ENCODE data around the gene SDK2. TPM values are rescaled to one million over a fixed set of nuclear protein-coding genes. Genes with fewer than 3 reads are reported as not detected.

Gene SDK2
- total and polyA plus RNA-seq, 9 of the 15 experiments (the other 6 are each of a cell fraction or from before 2014, with no cell fraction given) = 0.04 TPM; not detected in 8

DNA sequence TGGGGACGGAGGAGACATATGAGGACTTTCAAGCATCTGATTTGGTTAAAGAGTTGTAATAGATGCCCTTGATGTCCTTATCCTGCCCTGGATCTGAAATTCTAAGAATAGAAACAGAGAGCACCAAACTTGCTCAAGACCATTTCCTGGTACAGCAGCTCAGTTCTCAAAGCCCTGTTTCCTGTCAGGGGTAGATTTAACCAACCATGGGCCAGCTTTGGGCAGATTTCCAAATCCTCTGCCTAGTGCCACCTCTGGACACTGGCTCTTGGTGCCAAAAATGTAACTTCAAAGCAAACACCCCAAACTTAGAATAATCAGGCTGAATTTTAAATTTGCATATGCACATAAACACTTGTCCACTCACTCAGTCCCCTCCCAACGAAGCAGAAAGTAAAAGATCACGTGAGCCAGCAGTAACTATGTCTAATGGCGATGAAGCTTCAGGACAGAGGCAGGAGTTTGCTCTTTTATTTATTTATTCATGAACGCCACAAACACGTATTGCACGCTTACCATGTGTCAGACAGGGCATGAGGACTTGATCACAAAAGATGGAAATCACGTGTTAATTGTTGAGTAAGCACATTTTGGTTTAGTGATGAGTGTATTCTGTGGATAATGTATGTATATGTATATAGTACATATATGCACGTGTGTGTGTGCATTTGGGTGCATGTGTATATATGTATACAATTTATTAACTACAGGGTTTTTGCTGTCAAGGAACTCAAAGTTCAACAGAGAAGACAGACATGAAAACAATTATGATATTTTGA is 23.1 kb upstream of the SDK2 start:
- H3K27me3 ChIP-seq (ENCODE audit: control insufficient read depth in 2 of 2, insufficient read depth in 2 of 2, low read length in 2 of 2) = no peaks in the 10 kb centered on the region

More for the DNA sequence above, 23.1 kb upstream of the SDK2 start:
- in situ Hi-C loops (cut with MboI) = no loop called here
- ATAC-seq (no peak), DNase-seq (ENCODE audit: extremely low read depth in 1 of 4, low spot score in 3 of 4) (no peak), FAIRE-seq (no peak)
- Histone ChIP-seq H3K9ac (ENCODE audit: insufficient read depth in 1 of 2, low read depth in 2 of 2, low read length in 2 of 2) (no peak overlapping the region), H2AFZ (ENCODE audit: low read depth, low read length) (no peak overlapping the region), H3K36me3 (ENCODE audit: control insufficient read depth, insufficient read depth, low read length) (no peaks in the 10 kb centered on the region), H3K79me2 (ENCODE audit: control insufficient read depth, insufficient read depth, low read length) (no peaks in the 10 kb centered on the region), H3K4me3 (no peak overlapping the region), H3K9me3 (replicated peaks; ENCODE audit: control insufficient read depth, insufficient read depth, low read depth, low read length) (no peaks in the 10 kb centered on the region), H3K9me1 (ENCODE audit: control insufficient read depth, insufficient read depth, low read length) (no peaks in the 10 kb centered on the region), H3K4me2 (ENCODE audit: insufficient read depth, low read length) (no peak overlapping the region), H4K20me1 (replicated peaks; ENCODE audit: control insufficient read depth, insufficient read depth, low read length) (no peaks in the 10 kb centered on the region), H3K4me1 (replicated peaks in 1 of 2; ENCODE audit: control insufficient read depth in 2 of 2, insufficient read depth in 2 of 2, low read length in 2 of 2) (no peaks in the 10 kb centered on the region), H3K27ac (ENCODE audit: extremely low read depth, low read depth, low read length) (no peak overlapping the region)
- ChIA-PET POLR2A (no interaction called here), CTCF (ENCODE audit: low intra/inter-chr PET ratio) (no interaction called here)
- intact Hi-C loops (cut with micrococcal nuclease) = no loop called here
- 1% methylated on average over 9 of the region's 9 CpGs for WGBS (ENCODE audit: insufficient coverage, low coverage, missing lambda C conversion rate)
- TF ChIP-seq CBX8 (IDR thresholded peaks at IDR 0.05; ENCODE audit: borderline replicate concordance, extremely low read depth, low read depth, low read length, poor library complexity, severe bottlenecking) (no peak), ZNF316 (IDR thresholded peaks at IDR 0.05) (peak; percentile 70), GABPB1 (CRISPR knock-in tag; IDR thresholded peaks at IDR 0.05) (no peak), C11orf30 (IDR thresholded peaks at IDR 0.05; ENCODE audit: low read depth) (peak; percentile 56), MAFG (tag; conservative IDR thresholded peaks at IDR 0.05) (peak; percentile 48; the same call in 1 of the 2 replicates), NR4A1 (CRISPR knock-in tag; IDR thresholded peaks at IDR 0.05) (no peak), NR4A1 (tag; IDR thresholded peaks at IDR 0.05) (no peak), MAFK (IDR thresholded peaks at IDR 0.05; ENCODE audit: low read length) (peak; percentile 55), MAFF (IDR thresholded peaks at IDR 0.05; ENCODE audit: low read length) (peak; percentile 61; the same call in 1 of the 2 replicates), GABPA (tag; conservative IDR thresholded peaks at IDR 0.05; ENCODE audit: low read depth) (no peak)
- TF ChIP-seq, protein P1, sequence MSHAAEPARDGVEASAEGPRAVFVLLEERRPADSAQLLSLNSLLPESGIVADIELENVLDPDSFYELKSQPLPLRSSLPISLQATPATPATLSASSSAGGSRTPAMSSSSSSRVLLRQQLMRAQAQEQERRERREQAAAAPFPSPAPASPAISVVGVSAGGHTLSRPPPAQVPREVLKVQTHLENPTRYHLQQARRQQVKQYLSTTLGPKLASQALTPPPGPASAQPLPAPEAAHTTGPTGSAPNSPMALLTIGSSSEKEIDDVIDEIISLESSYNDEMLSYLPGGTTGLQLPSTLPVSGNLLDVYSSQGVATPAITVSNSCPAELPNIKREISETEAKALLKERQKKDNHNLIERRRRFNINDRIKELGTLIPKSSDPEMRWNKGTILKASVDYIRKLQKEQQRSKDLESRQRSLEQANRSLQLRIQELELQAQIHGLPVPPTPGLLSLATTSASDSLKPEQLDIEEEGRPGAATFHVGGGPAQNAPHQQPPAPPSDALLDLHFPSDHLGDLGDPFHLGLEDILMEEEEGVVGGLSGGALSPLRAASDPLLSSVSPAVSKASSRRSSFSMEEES (CRISPR knock-in tag; IDR thresholded peaks at IDR 0.05) = peak; percentile 41
- BruUV-seq (replicated peaks) = no TSS peak

All from K562 (cell line).